Hepatocyte (in vitro differentiated cells): Measurements from ENCODE around the gene ZGPAT. TPM values are rescaled to one million over a fixed set of nuclear protein-coding genes. Genes with fewer than 3 reads are reported as not detected.

Experiments
- DNase-seq: peaks from one replicate; pipeline ENCODE4 v3.0.0-alpha.2; 2016; ENCODE audit warnings: low spot score
- H2AFZ ChIP-seq: fragments of 200-600 bp; sonication (generic); 2 replicates; pipeline ENCODE4 v1.6.0; 2016; ENCODE audit warnings: antibody characterized with exemption, mild to moderate bottlenecking
- H3K27ac ChIP-seq: fragments of 200-600 bp; sonication (generic); 2 replicates; pipeline ENCODE4 v1.5.1; 2016; ENCODE audit warnings: mild to moderate bottlenecking
- H3K27me3 ChIP-seq: fragments of 200-600 bp; sonication (generic); 2 replicates; pipeline ENCODE4 v1.6.1; 2016
- H3K36me3 ChIP-seq: fragments of 200-600 bp; sonication (generic); replicated peaks from 2 replicates; pipeline ENCODE4 v1.5.1; 2016; ENCODE audit warnings: low read depth; ENCODE audit not compliant: insufficient read depth
- H3K4me1 ChIP-seq: fragments of 200-600 bp; sonication (generic); 2 replicates; pipeline ENCODE4 v1.5.1; 2016; ENCODE audit warnings: mild to moderate bottlenecking, moderate library complexity; ENCODE audit not compliant: insufficient read depth
- H3K4me2 ChIP-seq: fragments of 200-600 bp; sonication (generic); 2 replicates; pipeline ENCODE4 v1.6.0; 2016
- H3K4me3 ChIP-seq: fragments of 200-600 bp; sonication (generic); 2 replicates; pipeline ENCODE4 v1.5.1; 2016; ENCODE audit warnings: mild to moderate bottlenecking
- H3K79me2 ChIP-seq: fragments of 200-600 bp; sonication (generic); 2 replicates; pipeline ENCODE4 v1.6.0; 2017; ENCODE audit warnings: mild to moderate bottlenecking
- H3K9me2 ChIP-seq: fragments of 200-600 bp; sonication (generic); replicated peaks from 2 replicates; pipeline ENCODE4 v1.6.0; 2017; ENCODE audit warnings: mild to moderate bottlenecking; ENCODE audit not compliant: insufficient read depth
- H3K9me3 ChIP-seq: fragments of 200-600 bp; sonication (generic); 2 replicates; pipeline ENCODE4 v1.5.1; 2016; ENCODE audit warnings: low read depth, mild to moderate bottlenecking
- H4K20me1 ChIP-seq: fragments of 200-600 bp; sonication (generic); 2 replicates; pipeline ENCODE4 v1.6.0; 2016; ENCODE audit warnings: mild to moderate bottlenecking; ENCODE audit not compliant: insufficient read depth, poor library complexity, severe bottlenecking
- CTCF ChIP-seq: fragments of 200-600 bp; sonication (generic); IDR thresholded peaks from 2 replicates; pipeline ENCODE4 v1.5.1; 2016; ENCODE audit warnings: antibody characterized with exemption, mild to moderate bottlenecking; ENCODE audit not compliant: poor library complexity
- EZH2 ChIP-seq: fragments of 200-600 bp; sonication (generic); IDR thresholded peaks from 2 replicates; pipeline ENCODE4 v1.6.1; 2016; ENCODE audit warnings: antibody characterized with exemption, mild to moderate bottlenecking, borderline replicate concordance
- EZH2phosphoT487 ChIP-seq: fragments of 200-600 bp; sonication (generic); IDR thresholded peaks from one replicate; pipeline ENCODE4 v1.6.1; 2018; ENCODE audit warnings: antibody characterized with exemption, mild to moderate bottlenecking, low read depth, moderate library complexity; ENCODE audit not compliant: unreplicated experiment, severe bottlenecking
- WGBS: methylation state at CpG from one replicate; pipeline ENCODE4 v1.1.6; 2016; ENCODE audit warnings: low lambda C conversion rate; ENCODE audit errors: missing lambda C conversion rate; 5-methylcytosine and 5-hydroxymethylcytosine counted together
- polyA plus RNA-seq: library from polyadenylated mRNA; unstranded; fragments of >200 nt; fragmentation: Nextera tagmentation; extraction: Ambion mirVana; gene quantifications from 2 replicates; pipeline ENCODE4 v1.2.1, GENCODE V29; 2016
- total RNA-seq: library from RNA; depleted of rRNA; stranded (reverse); fragments of >200 nt; gene quantifications from 2 replicates; pipeline ENCODE4 v1.2.3, GENCODE V29; 2014

Gene ZGPAT
- total and polyA plus RNA-seq, 2 experiments from 2014 or later, result 18.6 to 41.7 TPM

GRCh38 chr20:63702036-63702665 lies 5.7 kb upstream of the ZGPAT start:
- Histone ChIP-seq H2AFZ (no peak overlapping the region), H3K9me3 (no peaks in the 10 kb centered on the region), H3K79me2 (peaks cover 19% of the 10 kb centered on the region), H3K27ac (no peak overlapping the region), H4K20me1 (peaks cover 3% of the 10 kb centered on the region), H3K4me2 (no peak overlapping the region), H3K9me2 (no peaks in the 10 kb centered on the region), H3K4me3 (no peak overlapping the region), H3K4me1 (peaks cover 9% of the 10 kb centered on the region), H3K27me3 (no peaks in the 10 kb centered on the region), H3K36me3 (no peaks in the 10 kb centered on the region)
- no peak for DNase-seq
- WGBS, result 92% methylated on average over 16 of the region's 16 CpGs
- TF ChIP-seq EZH2phosphoT487, result no peak
- no peak for TF ChIP-seq EZH2
- no peak for TF ChIP-seq CTCF

GRCh38 chr20:63702751-63703470 lies 4.9 kb upstream of the ZGPAT start:
- WGBS, result 92% methylated on average over 13 of the region's 13 CpGs
- Histone ChIP-seq H3K4me3 (no peak overlapping the region), H3K4me1 (peaks cover 8% of the 10 kb centered on the region), H3K36me3 (no peaks in the 10 kb centered on the region), H3K9me3 (no peaks in the 10 kb centered on the region), H3K27me3 (no peaks in the 10 kb centered on the region), H3K9me2 (no peaks in the 10 kb centered on the region), H4K20me1 (peaks cover 3% of the 10 kb centered on the region), H3K4me2 (no peak overlapping the region), H3K79me2 (peaks cover 24% of the 10 kb centered on the region), H2AFZ (no peak overlapping the region), H3K27ac (no peak overlapping the region)
- TF ChIP-seq EZH2phosphoT487, result no peak
- no peak for TF ChIP-seq EZH2
- TF ChIP-seq CTCF, result no peak
- DNase-seq, result no peak

GRCh38 chr20:63703471-63703975 lies 4.3 kb upstream of the ZGPAT start:
- Histone ChIP-seq H3K4me1 (peaks cover 8% of the 10 kb centered on the region), H3K79me2 (peaks cover 27% of the 10 kb centered on the region), H3K36me3 (no peaks in the 10 kb centered on the region), H2AFZ (no peak overlapping the region), H4K20me1 (peaks cover 3% of the 10 kb centered on the region), H3K27ac (no peak overlapping the region), H3K27me3 (no peaks in the 10 kb centered on the region), H3K9me2 (no peaks in the 10 kb centered on the region), H3K4me3 (no peak overlapping the region), H3K9me3 (no peaks in the 10 kb centered on the region), H3K4me2 (no peak overlapping the region)
- 96% methylated on average over 15 of the region's 15 CpGs for WGBS
- DNase-seq, result no peak
- no peak for TF ChIP-seq EZH2
- no peak for TF ChIP-seq EZH2phosphoT487
- no peak for TF ChIP-seq CTCF
